Measurements from ENCODE around the gene SMAGP.
"Not testable (repeated sequence)": the region's sequence is repeated elsewhere in the genome, so short reads cannot be mapped to it uniquely, and the experiment has no call there.

The SMAGP gene

DNA sequence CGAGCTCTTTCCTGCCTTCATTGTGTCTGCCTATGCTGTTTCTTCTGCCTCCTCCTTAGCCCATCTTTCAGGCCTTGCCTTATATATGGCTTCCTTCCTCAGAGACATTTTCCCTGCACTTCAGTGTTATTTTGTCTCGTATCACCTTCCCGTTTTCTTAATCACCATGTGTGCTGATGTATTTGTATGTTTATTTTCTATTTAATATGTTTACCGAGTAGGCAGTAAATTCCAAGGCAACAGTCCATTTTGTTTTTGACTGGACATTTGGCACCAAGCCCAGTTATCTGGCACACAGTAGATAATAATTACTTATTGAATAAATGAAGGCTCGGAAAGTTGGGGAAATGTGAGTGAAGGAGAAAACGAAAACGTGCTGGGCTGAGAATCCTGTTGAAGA lies 47.8 kb downstream of the SMAGP start:
- no peak for DNase-seq

DNA sequence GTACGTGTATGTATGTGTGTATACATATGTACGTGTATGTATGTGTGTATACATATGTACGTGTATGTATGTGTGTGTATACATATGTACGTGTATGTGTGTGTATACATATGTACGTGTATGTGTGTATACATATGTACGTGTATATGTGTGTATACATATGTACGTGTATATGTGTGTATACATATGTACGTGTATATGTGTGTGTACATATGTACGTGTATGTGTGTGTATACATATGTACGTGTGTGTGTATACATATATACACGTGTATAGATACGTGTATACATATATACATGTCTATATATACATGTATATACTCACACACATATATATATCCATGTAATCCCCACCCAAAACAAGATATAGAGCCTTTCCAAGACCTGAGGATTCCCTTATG lies 50.4 kb downstream of the SMAGP start:
- not testable (repeated sequence) for DNase-seq

DNA sequence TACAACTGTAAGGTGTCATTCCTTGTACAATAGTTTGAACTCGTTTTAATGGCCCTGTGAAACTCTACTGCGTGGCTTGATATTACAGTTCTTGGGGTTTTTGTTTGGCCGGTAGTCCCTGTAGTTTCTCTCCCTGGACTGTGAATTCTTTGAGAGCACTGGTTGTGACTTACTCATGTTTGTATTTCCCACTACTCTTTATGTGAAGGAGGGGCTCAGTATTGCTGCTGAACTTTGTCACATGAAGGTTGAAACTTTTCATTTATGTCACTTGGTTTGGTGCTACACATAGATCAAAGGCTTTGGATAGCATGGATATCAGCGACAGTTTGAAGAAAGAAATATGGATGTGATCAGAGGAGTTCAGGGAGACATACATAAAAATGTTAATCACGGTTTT lies 50.9 kb downstream of the SMAGP start:
- DNase-seq, result no peak

DNA sequence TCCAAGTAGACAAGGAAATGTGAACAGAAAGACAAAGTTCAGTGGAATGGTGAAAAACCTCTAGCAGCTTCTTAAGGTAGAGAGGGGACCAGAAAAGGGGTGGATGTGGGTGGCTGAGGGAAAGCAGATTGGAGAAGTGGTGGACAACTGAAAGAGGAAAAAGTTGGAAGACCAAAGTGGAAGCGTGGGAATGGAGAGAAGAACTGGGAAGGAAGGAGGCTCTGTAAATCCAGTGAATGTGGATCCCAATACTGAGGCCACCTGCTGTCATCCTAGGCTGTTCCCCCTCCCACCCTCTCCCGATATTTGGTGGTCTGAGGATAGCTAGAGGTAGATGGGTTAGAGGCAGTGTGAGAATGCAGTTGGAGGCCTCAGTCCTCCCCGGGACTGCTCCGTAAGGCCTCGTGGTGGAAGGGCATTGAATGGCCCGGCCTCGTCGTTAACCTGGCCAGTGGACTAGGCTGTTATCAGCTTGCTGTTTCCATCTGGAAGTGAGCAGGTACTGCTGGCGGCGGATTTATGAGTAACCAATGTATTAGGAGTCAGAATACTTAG lies 51.5 kb downstream of the SMAGP start:
- no peak for DNase-seq

DNA sequence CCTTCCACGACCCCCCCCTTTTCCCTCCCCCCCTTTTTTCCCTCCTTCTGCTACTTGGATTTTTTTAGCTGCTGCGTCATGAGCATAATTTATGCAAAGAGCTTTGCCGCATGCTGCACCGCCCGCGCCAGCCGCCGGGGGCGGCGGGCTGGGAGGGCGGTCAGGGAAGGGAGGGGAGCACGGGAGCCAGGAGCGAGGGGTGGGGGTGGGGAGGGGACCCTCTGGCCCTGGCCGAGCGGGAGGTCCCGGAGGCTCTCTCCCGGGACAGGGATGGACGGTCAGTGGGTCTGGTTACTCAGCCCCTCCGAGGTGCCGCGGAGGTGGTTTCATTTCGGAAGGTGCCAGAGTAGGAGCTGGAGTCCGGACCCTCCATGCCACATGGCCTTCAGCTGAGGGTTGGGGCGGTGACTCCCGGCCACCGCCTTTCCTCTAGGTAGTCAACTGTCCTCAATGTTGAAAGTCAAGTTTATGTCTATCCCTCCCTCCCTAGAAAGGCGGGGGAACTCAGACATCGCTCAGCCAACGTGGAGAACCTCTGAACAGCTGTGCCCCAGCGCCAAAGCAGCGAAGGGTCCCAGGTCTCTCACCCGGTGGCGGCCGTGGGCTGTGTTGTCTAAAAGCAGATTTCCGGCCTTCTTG lies 52.1 kb downstream of the SMAGP start, which contains the start of gene POU6F1:
Gene POU6F1, minus strand, starts transcription at position 95 of the 639 bp plus-strand sequence. CDS start 11,226 bp downstream, outside the sequence.
- DNase-seq, result peak; percentile 68

DNA sequence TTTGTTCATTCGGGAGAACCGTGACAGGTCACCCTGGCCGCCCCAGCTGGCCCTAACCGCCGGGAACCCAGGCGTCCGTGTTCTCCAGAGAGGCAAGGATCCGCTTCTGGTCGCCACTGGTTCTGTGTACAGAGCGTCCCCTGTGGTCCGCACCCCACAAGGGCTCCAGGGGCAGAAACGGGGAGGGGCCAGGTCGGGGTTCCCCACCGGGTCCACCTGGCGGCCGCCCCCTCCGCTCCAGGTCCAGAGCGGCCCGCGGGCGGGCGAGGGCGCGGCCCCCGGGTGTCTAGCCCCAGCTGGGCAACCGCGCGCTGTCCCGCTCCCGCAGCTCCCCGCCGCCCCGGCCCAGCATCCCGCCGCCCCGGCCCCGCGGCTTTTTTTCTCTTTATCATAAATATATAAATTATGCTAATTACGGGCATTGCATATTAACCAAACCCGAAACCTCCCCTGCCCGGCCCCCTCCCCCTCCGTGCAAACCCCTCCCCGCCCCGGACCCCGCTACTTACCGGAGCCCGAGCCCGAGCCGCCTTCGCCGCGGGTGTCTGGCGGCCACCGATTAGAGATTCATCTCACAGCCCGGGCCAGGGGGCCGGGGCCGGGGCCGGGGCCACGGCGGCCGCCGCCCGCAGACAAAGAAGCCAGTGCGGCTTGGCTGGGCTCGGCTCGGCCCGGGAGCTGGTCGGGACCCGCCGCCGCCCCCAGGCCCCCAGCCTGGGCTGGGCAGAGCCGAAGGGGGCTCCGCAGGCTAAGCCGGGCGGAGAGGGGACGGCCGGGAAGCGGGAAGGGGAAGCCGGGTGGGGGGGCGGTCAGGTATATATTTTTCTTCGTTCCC lies 52.9 kb downstream of the SMAGP start:
- peak; percentile 37 for DNase-seq

DNA sequence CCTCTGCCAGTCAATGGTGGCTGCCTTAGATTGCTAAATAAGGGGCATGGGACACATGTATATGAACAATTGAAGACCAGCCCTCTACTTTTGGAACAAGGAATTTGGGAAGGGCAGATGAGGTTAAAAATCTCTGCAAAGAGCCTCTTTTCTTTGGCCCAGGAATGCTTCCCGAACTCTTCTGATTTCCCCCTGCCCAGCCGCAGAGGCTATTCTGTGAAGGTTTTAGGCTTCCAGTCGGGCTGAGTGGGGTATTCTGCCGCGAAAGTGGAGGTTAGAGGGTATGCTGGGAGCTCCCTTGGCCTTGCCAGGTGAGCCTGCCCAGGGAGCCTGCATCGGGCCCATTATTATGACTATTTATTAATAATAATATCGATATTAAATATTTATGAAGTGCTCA lies 53.6 kb downstream of the SMAGP start:
- no peak for DNase-seq

DNA sequence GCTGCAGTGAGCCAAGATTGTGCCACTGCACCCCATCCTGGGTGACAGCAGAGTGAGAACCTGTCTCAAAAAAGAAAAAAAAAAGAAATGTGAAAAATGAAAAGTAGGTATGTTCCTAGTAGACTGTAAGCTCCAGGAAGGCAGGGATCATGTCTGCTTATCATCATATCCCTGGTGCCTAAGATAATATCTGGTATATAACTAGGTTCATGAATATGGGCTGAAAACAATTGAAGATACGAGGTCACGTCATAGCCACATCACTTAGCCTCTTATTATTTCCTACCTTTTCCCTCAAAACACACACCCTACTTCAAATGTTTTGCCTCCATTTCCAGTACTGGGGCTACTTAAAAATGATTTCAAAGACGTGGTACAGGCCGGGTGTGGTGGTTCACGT lies 55.3 kb downstream of the SMAGP start:
- DNase-seq, result no peak

DNA sequence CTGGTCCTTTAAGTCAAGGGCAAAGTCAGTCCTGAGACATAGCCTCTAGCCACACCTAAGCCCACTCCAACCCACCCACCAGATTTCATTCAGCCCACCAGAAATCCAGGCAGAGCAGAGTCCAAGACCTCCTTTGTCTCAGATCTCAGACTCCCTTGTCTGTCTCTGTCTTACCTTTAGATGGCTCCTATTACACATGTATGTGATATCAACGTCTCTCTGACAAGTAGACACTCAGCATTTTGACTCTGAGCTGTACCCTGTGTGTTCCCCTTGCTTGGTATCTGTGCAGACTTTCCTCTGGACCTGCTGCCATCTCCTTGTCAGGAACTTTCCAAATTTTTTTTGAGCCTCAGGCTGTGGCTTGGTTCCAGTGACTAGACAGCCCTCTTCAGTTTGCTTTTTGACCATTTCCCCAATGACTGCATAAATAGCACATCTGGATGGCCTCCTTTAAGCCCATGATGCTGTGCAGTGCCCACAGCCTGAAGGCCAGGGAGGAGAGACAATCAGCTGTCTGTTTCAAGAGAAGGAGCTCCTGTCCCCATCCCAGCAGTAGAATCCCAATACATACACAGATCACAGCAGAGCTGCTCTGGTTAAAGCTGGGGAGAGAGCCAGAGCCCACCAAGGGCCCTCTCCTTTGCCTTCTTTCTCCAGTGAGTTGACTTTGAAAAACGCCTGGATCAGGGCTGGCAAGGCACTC lies 59.4 kb downstream of the SMAGP start:
- DNase-seq, result no peak

DNA sequence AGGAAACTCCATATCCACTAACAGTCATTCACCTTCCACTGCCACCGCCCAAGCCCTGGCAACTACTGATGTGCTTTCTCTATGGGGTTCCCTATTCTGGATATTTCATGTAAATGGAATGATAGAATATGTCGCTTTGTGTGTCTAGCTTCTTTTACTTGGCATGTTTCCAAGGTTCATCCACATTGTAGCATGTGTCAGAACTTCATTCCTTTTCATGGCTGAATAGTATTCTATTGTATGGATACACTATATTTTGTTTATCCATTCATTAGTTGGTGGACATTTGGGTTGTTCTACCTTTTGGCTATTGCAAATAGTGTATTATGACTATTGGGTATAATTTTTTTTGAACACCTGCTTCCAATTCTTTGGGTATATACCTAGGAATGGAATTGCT lies 61.0 kb downstream of the SMAGP start:
- no peak for DNase-seq

DNA sequence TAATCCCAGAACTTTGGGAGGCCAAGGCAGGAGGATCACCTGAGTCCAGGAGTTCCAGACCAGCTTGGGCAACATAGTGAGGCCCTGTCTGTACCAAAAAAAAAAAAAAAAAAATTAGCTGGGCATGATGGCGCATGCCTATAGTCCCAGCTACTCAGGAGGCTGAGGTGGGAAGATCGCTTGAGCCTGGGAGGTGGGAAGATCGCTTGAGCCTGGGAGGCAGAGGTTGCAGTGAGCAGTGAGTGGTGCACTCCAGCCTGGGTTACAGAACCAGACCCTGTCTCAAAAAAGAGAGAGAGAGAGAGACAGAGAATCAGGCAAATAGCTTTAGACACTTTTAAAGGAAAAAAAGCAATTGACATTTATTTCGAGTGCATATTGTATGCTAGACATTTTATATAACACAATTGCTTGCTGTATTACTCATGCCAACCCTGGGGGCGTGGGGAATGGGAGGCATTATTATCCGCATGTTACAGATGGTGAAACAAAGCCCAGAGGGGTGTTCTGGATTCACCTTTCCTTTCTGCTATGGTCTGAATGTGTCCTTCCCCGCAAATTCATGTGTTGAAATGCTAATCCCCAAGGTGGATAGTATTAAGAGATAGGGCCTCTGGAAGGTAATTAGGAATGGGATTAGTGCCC lies 62.1 kb downstream of the SMAGP start:
- DNase-seq, result no peak

DNA sequence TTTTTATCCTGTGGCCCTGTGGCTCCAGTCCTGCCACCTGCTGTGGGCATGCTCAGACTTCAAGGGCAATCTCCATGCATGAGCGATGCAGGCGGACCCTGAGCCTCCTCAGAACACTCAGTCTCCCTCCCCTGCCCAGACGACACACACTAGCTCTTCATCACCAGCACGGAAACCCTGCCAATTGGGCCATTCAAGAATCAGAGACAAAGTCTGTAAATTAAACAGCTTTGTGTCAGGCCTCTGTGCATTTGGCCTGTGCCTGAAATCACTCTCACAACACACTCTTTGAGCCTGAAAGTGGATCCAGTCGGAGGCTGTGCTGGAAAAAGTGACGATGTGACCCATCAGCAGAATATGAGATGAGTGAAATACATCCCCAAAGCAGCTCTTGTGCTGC lies 64.9 kb downstream of the SMAGP start:
- DNase-seq, result no peak

DNA sequence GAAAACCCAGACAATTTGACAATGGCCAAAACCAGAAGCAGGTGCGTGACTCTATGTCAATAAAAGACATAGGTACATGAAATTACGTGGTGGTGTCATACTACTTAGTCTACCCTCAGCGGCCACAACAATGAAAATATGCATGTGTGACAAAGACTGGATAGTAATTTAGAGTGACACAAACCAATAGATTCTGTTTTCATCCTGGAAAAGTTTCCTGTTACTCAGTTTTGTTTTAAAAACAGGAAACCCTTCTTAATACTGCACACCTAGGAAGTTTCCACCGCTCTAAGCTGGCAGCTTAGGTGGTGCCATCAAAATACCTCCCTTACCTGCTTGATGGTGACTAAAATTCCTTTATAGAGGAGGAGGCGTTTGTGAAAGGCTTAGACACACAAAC lies 67.5 kb downstream of the SMAGP start:
- DNase-seq, result no peak

DNA sequence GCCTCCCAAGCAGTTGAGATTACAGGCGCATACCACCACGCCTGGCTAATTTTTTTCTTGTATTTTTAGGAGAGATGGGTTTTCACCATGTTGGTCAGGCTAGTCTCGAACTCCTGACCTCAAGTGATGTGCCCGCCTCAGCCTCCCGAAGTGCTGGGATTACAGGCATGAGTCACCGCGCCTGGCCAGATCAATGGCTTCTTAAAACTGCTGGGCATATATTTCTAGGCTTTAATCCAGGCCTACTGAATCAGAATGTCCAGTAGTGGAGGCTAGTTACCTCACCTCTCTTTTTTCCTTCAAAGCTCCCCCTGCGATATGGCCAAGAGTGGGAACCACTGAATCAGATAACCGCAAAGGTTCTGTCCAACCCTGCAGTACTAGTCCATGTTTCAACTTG lies 69.4 kb downstream of the SMAGP start:
- peak; percentile 3 for DNase-seq

DNA sequence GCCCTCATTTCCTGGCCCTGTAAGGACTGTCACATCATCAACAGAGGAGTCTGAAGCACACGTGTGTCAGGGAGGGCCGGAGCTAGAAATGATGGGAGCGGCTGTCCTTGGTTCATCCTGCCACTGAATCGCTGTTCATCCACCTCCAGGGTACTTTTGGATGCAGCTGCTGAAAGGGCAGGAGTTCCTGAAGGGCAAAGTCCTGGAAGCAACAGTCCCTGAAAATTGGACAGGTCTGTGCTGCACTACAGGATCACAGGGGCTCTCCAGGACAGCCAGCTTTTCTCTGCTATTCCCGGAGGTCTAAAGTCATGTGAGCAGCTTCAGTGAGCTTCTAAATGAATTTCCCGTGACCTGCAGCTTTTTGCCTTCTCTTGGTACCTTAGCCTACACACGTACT lies 70.1 kb downstream of the SMAGP start:
- no peak for DNase-seq

DNA sequence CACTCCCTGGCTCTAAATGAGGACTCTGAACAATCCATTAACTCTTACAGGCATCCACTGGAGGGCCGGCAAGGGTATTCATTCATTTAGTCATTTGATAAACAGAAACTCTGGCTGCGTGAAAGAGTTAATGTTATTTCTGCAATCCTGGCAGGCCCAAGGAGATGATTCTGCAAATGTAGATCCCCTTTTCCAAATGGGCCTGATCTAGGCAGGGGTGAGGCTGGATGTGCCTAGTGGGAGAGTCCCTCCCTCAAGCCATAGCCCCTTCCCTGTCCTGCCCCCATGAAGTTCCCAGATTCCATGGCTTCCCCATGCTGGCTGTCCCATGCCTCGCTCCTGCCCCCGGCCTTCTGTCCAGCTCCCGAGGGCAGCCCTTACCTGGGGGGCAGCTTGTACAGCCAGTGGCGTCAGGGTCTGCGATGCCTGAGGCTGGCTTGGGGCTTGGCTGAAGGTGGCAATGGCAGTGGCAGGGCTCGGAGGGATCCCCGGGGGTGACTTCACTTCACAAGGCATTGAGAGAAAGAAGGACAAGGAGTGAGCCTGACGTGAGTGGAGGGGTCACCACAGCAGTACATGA lies 70.8 kb downstream of the SMAGP start:
- DNase-seq, result no peak

DNA sequence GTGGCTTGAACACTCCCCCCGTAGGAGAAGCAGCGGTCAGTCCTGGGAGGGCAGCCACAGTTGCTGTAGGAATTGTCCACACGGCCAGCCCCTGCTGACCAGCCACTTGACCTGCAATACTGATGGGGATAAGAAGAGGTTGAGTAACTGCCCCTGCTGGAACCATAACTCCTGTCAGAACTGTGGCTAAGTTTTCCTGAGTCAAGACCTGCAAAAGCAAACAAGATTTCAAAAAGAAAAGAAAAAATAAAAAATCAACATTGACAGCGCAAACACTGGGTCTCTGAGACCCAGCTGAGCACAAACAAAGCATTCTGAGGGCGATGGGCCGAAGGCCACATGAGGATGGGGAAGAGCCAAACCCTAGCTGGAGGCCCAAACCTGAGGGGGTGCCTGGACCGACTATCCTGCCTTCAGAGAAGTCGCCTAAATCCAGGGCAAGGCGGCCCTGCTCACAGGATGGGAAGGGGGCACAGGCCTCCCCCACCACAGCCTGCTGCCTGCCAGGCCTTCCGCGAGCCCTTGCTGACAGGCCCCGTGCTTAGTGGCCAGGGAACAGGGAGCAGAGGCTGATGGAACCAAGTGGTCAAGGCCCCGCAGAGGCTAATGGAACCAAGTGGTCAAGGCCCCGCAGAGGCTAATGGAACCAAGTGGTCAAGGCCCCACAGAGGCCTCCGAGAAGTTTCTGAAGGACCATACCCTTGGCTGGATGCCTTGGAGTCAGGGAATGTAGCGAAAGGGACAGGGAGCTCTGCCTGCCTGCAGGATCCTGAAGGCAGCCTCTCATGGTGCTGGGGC lies 71.4 kb downstream of the SMAGP start:
- DNase-seq, result no peak

DNA sequence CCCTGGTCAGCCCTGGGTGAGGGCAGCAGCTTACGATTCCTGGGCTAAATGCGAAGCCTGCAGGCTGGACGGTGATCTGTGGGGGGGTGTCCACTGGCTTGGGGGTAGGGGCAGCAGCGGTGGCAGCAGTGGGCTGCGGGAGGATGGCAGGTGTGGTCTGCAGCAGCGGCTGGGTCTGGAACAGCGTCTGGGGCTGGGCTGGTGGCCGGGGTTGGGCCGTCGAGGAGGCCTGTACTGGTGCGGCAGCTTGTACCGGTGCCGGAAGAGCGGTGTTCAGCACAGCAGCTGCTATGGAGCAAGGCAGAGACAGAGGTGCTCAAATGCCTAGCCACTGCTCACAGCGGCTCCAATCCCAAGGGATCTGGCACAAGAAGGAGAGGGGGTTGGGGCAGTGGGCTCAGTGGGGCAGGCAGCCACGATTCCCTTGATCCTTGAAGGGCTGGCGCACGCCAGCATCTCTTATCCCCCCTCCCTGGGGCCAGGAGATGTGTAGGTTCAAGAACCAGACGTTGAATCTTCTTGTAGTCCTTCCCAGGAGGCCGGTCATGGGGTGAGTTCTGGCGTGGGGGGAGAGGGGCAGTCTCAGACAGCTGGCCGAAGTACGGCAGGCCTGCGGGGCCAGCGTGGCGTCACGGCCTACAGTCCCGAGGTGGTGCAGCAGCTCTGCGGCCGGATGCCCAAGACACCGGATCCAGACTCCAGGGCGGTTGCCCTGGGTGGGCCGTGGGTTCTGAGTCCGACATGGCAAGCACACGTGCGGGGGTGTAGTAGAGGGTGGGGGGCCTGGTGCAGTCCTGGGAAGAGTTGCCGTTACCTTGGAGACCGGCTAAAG lies 72.3 kb downstream of the SMAGP start:
- DNase-seq, result no peak

DNA sequence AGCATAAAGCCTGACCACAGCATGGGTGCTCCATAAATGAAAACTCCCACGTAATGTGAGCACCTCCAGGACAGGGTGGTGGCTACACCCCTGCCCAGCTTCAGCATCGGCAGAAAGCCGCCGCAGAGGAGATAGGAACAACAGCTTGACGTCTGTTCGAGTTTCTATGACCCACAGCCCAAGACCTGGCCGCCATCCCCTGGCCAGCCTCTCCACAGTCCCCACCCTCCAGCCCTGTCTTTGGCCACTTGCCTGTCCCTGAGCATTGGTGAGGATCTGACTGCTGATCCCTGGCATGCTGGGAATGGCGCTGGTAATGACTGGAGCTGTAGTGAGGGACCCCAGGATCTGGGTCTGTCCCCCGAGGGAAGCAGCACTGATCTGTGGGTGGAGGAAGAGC lies 73.7 kb downstream of the SMAGP start:
- DNase-seq, result no peak

DNA sequence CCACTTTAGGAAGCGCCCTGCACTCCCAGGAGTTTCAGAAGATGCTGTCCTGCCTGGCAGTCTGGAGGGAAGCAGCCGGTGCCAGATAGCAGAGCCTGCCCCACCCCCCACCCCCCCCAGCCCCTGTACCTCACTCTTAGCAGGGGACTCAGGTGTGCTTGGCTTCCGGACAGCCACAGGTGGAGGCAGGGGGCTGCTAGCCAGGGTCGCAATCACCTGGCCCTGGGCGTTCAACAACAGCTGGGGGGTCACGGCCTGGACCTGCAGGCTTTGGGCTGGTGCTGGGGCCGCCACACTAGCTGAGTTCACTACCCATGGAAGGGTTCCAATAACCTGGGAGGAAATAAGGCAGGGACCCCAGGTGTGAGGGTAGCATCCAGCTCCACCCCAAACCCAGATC lies 74.4 kb downstream of the SMAGP start:
- DNase-seq, result no peak
